GM21529 (cell line): ENCODE data around the gene MED22.
A peak's percentile ranks its signal among the peaks of the same experiment; 100 is the strongest.

Source experiments
- ATAC-seq: cut with Tn5 transposase; IDR thresholded peaks from one replicate; pipeline ENCODE4 v1.9.1; 2021; ENCODE audit not compliant: unreplicated experiment

MED22 gene

GRCh38 chr9:133356391-133357091, 8.6 kb upstream of the MED22 start, which contains the start of the genes SURF1 and SURF2:
SURF1 (minus strand) TSS chr9:133356487; CDS start chr9:133356453, 34 bp downstream.
SURF2 (plus strand) TSS chr9:133356550; CDS start chr9:133356593, 43 bp downstream.
- ATAC-seq, result peak; percentile 60

GRCh38 chr9:133355881-133356357, 8.0 kb upstream of the MED22 start:
- ATAC-seq, result peak; percentile 12

- ATAC-seq, result no peak
Observed at GRCh38 chr9:133354766-133355165, 6.8 kb upstream of the MED22 start.

GRCh38 chr9:133353548-133353947, 5.6 kb upstream of the MED22 start:
- ATAC-seq, result no peak

- ATAC-seq, result no peak
Observed at GRCh38 chr9:133352635-133353340, 4.9 kb upstream of the MED22 start.

- no peak for ATAC-seq
Observed at GRCh38 chr9:133351908-133352634, 4.1 kb upstream of the MED22 start.

GRCh38 chr9:133351526-133351907, 3.6 kb upstream of the MED22 start:
- ATAC-seq, result no peak

- ATAC-seq, result no peak
Observed at GRCh38 chr9:133349965-133350616, 2.2 kb upstream of the MED22 start.

GRCh38 chr9:133348718-133349573, 1.0 kb upstream of the MED22 start:
- no peak for ATAC-seq

- peak; percentile 19 for ATAC-seq
Observed at GRCh38 chr9:133347515-133347984, 381 bp downstream of the MED22 start.

- no peak for ATAC-seq
Observed at GRCh38 chr9:133346021-133346785, 1.7 kb downstream of the MED22 start.

GRCh38 chr9:133345596-133345995, 2.3 kb downstream of the MED22 start:
- ATAC-seq, result no peak

- ATAC-seq, result no peak
Observed at GRCh38 chr9:133344979-133345378, 3.0 kb downstream of the MED22 start.

- ATAC-seq, result no peak
Observed at GRCh38 chr9:133344071-133344470, 3.9 kb downstream of the MED22 start.

GRCh38 chr9:133342570-133342969, 5.4 kb downstream of the MED22 start:
- no peak for ATAC-seq

GRCh38 chr9:133342069-133342406, 5.9 kb downstream of the MED22 start:
- no peak for ATAC-seq

GRCh38 chr9:133341369-133342068, 6.4 kb downstream of the MED22 start:
- no peak for ATAC-seq

GRCh38 chr9:133340916-133341315, 7.0 kb downstream of the MED22 start:
- ATAC-seq, result no peak

GRCh38 chr9:133340256-133340655, 7.7 kb downstream of the MED22 start:
- no peak for ATAC-seq
